ENCODE results near the gene ZEB1.

DNA sequence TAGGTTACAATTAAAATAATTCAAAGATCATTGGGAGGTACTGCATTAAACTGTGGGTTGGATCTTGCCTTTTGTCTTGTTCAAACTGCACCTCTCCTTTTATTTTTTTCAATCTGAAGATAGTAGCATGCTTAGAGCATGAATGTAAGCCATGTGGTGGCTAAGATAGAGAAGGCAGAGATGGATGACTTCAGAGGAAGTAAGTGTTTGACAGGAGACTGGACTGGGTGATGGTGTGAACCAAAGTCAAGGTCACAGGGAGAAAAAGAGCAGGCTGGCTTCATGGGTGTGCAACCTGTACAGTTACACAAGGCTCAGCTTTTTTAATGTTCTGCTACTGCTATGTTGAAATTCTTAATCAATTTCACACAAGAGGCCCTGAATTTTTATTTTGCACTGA lies 85.6 kb downstream of the ZEB1 start:
- TF ChIP-seq, protein P1, sequence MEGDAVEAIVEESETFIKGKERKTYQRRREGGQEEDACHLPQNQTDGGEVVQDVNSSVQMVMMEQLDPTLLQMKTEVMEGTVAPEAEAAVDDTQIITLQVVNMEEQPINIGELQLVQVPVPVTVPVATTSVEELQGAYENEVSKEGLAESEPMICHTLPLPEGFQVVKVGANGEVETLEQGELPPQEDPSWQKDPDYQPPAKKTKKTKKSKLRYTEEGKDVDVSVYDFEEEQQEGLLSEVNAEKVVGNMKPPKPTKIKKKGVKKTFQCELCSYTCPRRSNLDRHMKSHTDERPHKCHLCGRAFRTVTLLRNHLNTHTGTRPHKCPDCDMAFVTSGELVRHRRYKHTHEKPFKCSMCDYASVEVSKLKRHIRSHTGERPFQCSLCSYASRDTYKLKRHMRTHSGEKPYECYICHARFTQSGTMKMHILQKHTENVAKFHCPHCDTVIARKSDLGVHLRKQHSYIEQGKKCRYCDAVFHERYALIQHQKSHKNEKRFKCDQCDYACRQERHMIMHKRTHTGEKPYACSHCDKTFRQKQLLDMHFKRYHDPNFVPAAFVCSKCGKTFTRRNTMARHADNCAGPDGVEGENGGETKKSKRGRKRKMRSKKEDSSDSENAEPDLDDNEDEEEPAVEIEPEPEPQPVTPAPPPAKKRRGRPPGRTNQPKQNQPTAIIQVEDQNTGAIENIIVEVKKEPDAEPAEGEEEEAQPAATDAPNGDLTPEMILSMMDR (conservative IDR thresholded peaks at IDR 0.05; ENCODE audit: low read length), result no peak
- TF ChIP-seq EZH2phosphoT487 (IDR thresholded peaks at IDR 0.05; ENCODE audit: borderline replicate concordance), result no peak
